Stimulated activated CD4-positive, alpha-beta T cell treated with anti-CD3 and anti-CD28 coated beads, Interleukin-2, amount 100 ng/mL, for 24 hours (primary cell): ENCODE results near the gene NIPA2.

Experiments used
- DNase-seq, 2 donors: peaks; one replicate each; pipeline ENCODE4 v3.0.0-alpha.2; 2020

NIPA2 gene

GRCh38 chr15:22903961-22904534, 65.6 kb downstream of the NIPA2 start:
- DNase-seq = no peak

- no peak for DNase-seq
Measured at GRCh38 chr15:22904736-22905135, 66.3 kb downstream of the NIPA2 start.

GRCh38 chr15:22907161-22907950, 68.9 kb downstream of the NIPA2 start:
- DNase-seq = no peak

- no peak for DNase-seq
Measured at GRCh38 chr15:22908830-22909229, 70.4 kb downstream of the NIPA2 start.

- no peak for DNase-seq
Measured at GRCh38 chr15:22911306-22911705, 72.8 kb downstream of the NIPA2 start.

GRCh38 chr15:22912256-22912655, 73.8 kb downstream of the NIPA2 start:
- no peak for DNase-seq

GRCh38 chr15:22913646-22914380, 75.3 kb downstream of the NIPA2 start:
- DNase-seq = no peak

- DNase-seq = no peak
Measured at GRCh38 chr15:22915866-22916515, 77.5 kb downstream of the NIPA2 start.

GRCh38 chr15:22916606-22917350, 78.3 kb downstream of the NIPA2 start:
- DNase-seq = no peak

GRCh38 chr15:22917556-22917955, 79.1 kb downstream of the NIPA2 start:
- DNase-seq = no peak
